ENCODE measurements around the gene MMD. TPM values are rescaled to one million over a fixed set of nuclear protein-coding genes. Genes with fewer than 3 reads are reported as not detected.
"Not testable (repeated sequence)": the region's sequence is repeated elsewhere in the genome, so short reads cannot be mapped to it uniquely, and the experiment has no call there.

MMD gene
- total RNA-seq, 4 donors from 2014 or later = 4.6 to 25.7 (median 11.3) TPM

DNA sequence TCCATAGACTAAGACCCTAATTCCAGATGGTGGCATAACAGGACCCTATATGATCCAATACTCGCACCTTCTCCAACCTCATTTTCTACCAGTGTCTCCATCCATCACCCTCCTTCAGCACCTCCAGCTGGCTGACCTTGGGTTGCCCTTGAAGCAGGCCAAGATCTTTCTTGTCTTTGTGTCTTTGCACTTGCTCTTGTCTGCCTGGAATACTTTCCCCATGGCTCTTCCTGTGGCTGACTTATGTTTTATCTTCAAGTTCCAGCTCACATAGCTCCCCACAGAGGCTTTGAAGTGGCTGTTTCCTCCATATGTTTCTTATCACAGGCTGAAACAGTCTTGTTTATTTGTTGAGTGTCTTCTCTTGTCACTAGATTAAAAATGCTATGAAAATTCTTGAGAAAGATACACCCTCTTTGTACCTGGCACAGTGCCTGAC lies 29.6 kb upstream of the MMD start:
- H3K9me3 ChIP-seq = no peaks in the 10 kb centered on the region
- in situ Hi-C loops (cut with MboI; ENCODE audit: low sequenced_read_pairs in 4 of 4) = no loop called here
- H3K36me3 ChIP-seq = no peaks in the 10 kb centered on the region
- TF ChIP-seq, protein P1, sequence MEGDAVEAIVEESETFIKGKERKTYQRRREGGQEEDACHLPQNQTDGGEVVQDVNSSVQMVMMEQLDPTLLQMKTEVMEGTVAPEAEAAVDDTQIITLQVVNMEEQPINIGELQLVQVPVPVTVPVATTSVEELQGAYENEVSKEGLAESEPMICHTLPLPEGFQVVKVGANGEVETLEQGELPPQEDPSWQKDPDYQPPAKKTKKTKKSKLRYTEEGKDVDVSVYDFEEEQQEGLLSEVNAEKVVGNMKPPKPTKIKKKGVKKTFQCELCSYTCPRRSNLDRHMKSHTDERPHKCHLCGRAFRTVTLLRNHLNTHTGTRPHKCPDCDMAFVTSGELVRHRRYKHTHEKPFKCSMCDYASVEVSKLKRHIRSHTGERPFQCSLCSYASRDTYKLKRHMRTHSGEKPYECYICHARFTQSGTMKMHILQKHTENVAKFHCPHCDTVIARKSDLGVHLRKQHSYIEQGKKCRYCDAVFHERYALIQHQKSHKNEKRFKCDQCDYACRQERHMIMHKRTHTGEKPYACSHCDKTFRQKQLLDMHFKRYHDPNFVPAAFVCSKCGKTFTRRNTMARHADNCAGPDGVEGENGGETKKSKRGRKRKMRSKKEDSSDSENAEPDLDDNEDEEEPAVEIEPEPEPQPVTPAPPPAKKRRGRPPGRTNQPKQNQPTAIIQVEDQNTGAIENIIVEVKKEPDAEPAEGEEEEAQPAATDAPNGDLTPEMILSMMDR (IDR thresholded peaks at IDR 0.05 in 4 of 5, conservative IDR thresholded peaks at IDR 0.05 in 1 of 5) = no peak
- TF ChIP-seq POLR2A (IDR thresholded peaks at IDR 0.05) = no peak
- ATAC-seq (no peak), DNase-seq (no peak)
- H3K4me1 ChIP-seq = peaks cover 18 to 19% of the 10 kb centered on the region in 2 donors
- no peak overlapping the region for H3K4me3 ChIP-seq
- no peaks in the 10 kb centered on the region for H3K27me3 ChIP-seq
- intact Hi-C loops (cut with DNase I; ENCODE audit: low total_unique reads) = no loop called here
- no peak overlapping the region for H3K27ac ChIP-seq

DNA sequence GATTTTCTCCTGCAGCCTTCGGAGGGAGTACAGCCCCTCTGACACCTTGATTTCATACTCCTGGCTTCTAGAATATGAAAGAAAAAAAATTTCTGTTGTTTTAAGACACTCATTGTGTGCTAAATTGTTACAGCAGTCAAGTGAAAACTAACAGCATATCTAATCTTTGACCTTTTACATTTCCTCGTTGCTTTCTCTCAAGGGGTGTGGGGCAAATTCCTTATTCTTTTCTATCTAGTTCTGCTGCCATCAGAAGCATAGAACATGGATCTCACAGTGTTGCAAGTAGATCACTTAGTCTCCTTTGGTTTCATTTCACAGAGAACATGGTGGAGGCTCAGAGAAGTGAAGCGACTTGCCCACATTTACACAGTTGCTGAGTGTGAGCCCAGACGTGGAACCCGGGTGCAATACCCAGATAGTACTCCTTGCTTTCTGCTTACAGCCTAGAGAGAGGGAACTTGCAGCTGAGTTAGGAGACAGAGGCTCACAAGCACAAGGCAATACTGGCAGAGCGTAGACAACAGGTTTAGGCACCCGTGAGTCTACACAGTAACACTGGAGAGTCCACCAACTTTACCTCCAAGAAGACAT lies 28.7 kb upstream of the MMD start:
- Histone ChIP-seq H3K36me3 (no peaks in the 10 kb centered on the region), H3K9me3 (no peaks in the 10 kb centered on the region), H3K27ac (no peak overlapping the region), H3K4me1 (peaks cover 18 to 19% of the 10 kb centered on the region in 2 donors), H3K27me3 (no peaks in the 10 kb centered on the region), H3K4me3 (no peak overlapping the region)
- intact Hi-C loops (cut with DNase I; ENCODE audit: low total_unique reads) (no loop called here), in situ Hi-C loops (cut with MboI; ENCODE audit: low sequenced_read_pairs in 4 of 4) (no loop called here)
- ATAC-seq (no peak), DNase-seq (no peak)
- TF ChIP-seq POLR2A (IDR thresholded peaks at IDR 0.05) = no peak
- TF ChIP-seq, protein P1 (IDR thresholded peaks at IDR 0.05 in 4 of 5, conservative IDR thresholded peaks at IDR 0.05 in 1 of 5) = no peak

DNA sequence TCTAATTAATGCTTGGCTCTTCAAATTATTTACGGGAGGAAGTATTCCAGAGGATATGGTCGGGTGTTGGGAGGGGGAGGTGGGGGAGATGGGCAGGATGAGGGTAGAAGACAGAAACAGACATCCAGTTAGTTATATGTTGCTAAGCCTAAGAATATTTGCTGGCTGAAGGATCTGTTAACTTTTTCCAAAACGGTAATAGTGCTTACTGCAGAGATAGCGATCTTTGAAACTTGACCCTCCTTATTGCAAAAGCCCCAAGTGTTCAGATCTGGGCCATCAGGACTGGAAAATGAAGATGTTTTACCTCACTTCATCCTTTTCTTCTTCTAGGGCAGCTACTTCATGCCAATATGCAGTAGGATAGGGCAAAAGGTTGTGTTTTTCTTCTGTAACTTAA lies 27.0 kb upstream of the MMD start:
- Histone ChIP-seq H3K27me3 (no peaks in the 10 kb centered on the region), H3K4me1 (peaks cover 10 to 18% of the 10 kb centered on the region in 2 donors), H3K36me3 (no peaks in the 10 kb centered on the region), H3K9me3 (no peaks in the 10 kb centered on the region), H3K4me3 (no peak overlapping the region), H3K27ac (peak overlapping the region in 2 of 4 donors; percentile 37 to 44)
- intact Hi-C loops (cut with DNase I; ENCODE audit: low total_unique reads) (no loop called here), in situ Hi-C loops (cut with MboI; ENCODE audit: low sequenced_read_pairs in 4 of 4) (no loop called here)
- ATAC-seq (no peak), DNase-seq (no peak)
- TF ChIP-seq, protein P1 (IDR thresholded peaks at IDR 0.05 in 4 of 5, conservative IDR thresholded peaks at IDR 0.05 in 1 of 5) = no peak
- no peak for TF ChIP-seq POLR2A (IDR thresholded peaks at IDR 0.05)

DNA sequence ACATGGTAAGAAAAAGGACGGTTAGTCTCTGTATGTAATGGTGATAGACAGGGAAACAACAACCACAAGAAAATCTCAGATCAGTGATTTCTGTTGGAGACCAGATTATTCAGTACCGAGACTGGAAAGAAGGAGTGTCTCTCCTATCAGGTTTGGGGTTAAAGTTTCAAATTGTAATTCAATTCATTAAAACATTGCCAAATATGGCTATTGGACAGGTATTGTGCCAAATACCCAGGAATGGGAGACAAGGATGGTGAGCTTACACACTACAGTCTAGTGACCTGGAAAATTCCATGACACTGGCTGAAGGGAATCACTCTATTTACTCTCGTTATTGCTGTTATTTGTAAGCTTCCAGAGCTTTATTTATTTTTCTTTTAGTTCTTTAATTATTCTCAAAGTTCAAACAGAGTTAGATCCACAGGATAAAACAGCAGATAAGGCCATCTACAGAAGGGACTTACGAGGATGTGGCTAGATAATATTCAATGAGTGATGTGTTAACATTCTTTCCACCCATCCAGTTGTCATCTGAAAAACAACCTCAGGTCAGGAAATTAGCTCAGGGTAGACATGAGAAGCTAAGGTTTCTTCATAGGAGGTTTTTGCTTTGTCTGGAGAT lies 25.1 kb upstream of the MMD start:
- no peak for DNase-seq
- intact Hi-C loops (cut with DNase I; ENCODE audit: low total_unique reads) = no loop called here
- in situ Hi-C loops (cut with MboI; ENCODE audit: low sequenced_read_pairs in 4 of 4) = no loop called here
- no peak for TF ChIP-seq POLR2A (IDR thresholded peaks at IDR 0.05)
- TF ChIP-seq, protein P1 (IDR thresholded peaks at IDR 0.05 in 4 of 5, conservative IDR thresholded peaks at IDR 0.05 in 1 of 5) = no peak
- Histone ChIP-seq H3K9me3 (no peaks in the 10 kb centered on the region), H3K4me3 (no peak overlapping the region), H3K36me3 (no peaks in the 10 kb centered on the region), H3K27me3 (no peaks in the 10 kb centered on the region), H3K4me1 (peaks cover 0 to 14% of the 10 kb centered on the region in 2 donors), H3K27ac (peak overlapping the region in 3 of 4 donors; percentile 59 to 73 (median 69))
- ATAC-seq = no peak

DNA sequence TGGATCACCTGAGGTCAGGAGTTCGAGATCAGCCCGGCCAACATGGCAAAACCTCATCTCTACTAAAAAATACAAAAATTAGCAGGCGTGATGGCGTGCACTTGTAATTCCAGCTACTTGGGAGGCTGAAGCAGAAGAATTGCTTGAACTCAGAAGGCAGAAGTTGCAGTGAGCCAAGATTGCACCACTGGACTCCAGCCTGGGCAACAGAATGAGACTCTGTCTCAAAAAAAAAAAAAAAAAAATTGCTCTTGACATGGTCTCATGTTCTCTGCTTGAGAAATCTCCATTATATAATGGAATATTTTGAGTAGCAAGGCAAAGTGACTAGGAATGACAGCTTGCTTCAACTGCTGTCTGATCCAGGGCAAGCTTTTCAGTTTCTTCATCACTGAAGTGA lies 24.4 kb upstream of the MMD start:
- H3K27ac ChIP-seq = peak overlapping the region in 3 of 4 donors; percentile 59 to 73 (median 69)

More for the DNA sequence above, 24.4 kb upstream of the MMD start:
- DNase-seq (peak in 1 of 2 donors; percentile 59), ATAC-seq (peak; percentile 91 to 97)
- intact Hi-C loops (cut with DNase I; ENCODE audit: low total_unique reads); H3K4me3 ChIP-seq; H3K36me3 ChIP-seq; H3K9me3 ChIP-seq; in situ Hi-C loops (cut with MboI; ENCODE audit: low sequenced_read_pairs in 4 of 4); H3K27me3 ChIP-seq: not testable (repeated sequence)
- H3K4me1 ChIP-seq = peaks cover 0 to 14% of the 10 kb centered on the region in 2 donors
